ENCODE data around the gene SLC17A5.
"Not testable (repeated sequence)": the region's sequence is repeated elsewhere in the genome, so short reads cannot be mapped to it uniquely, and the experiment has no call there.

SLC17A5 gene

GRCh38 chr6:73566486-73566871 lies 87.3 kb downstream of the SLC17A5 start:
- DNase-seq (ENCODE audit: low read depth, low spot score): not testable (repeated sequence)

- DNase-seq (ENCODE audit: low read depth, low spot score): no peak
Observed at GRCh38 chr6:73565767-73566485, 87.9 kb downstream of the SLC17A5 start.

GRCh38 chr6:73564578-73565345 lies 89.0 kb downstream of the SLC17A5 start:
- DNase-seq (ENCODE audit: low read depth, low spot score): no peak

GRCh38 chr6:73562558-73562957 lies 91.2 kb downstream of the SLC17A5 start:
- DNase-seq (ENCODE audit: low read depth, low spot score): no peak

GRCh38 chr6:73560853-73561407 lies 92.9 kb downstream of the SLC17A5 start:
- DNase-seq (ENCODE audit: low read depth, low spot score): no peak

GRCh38 chr6:73560182-73560732 lies 93.5 kb downstream of the SLC17A5 start:
- no peak for DNase-seq (ENCODE audit: low read depth, low spot score)

GRCh38 chr6:73559399-73559794 lies 94.4 kb downstream of the SLC17A5 start:
- not testable (repeated sequence) for DNase-seq (ENCODE audit: low read depth, low spot score)

GRCh38 chr6:73558624-73559398 lies 95.0 kb downstream of the SLC17A5 start:
- DNase-seq (ENCODE audit: low read depth, low spot score): no peak

GRCh38 chr6:73556836-73557235 lies 97.0 kb downstream of the SLC17A5 start:
- DNase-seq (ENCODE audit: low read depth, low spot score): no peak

- not testable (repeated sequence) for DNase-seq (ENCODE audit: low read depth, low spot score)
Observed at GRCh38 chr6:73555380-73555949, 98.3 kb downstream of the SLC17A5 start.

GRCh38 chr6:73551115-73551514 lies 102.7 kb downstream of the SLC17A5 start:
- DNase-seq (ENCODE audit: low read depth, low spot score): not testable (repeated sequence)

GRCh38 chr6:73548458-73549446 lies 105.0 kb downstream of the SLC17A5 start:
- no peak for DNase-seq (ENCODE audit: low read depth, low spot score)

GRCh38 chr6:73547036-73547435 lies 106.8 kb downstream of the SLC17A5 start:
- DNase-seq (ENCODE audit: low read depth, low spot score): no peak

Data from activated naive CD8-positive, alpha-beta T cell treated with anti-CD3 and anti-CD28 coated beads, Interleukin-2, amount 50 U/mL, for 16 hours (primary cell).